GF-D8 (cell line): ENCODE data around the gene HIBCH.
"Not testable (repeated sequence)": the region's sequence is repeated elsewhere in the genome, so short reads cannot be mapped to it uniquely, and the experiment has no call there.

Experiments used
- DNase-seq: peaks from one replicate; lab custom pipeline; 2025; lab: John Stamatoyannopoulos, UW

HIBCH gene

DNA sequence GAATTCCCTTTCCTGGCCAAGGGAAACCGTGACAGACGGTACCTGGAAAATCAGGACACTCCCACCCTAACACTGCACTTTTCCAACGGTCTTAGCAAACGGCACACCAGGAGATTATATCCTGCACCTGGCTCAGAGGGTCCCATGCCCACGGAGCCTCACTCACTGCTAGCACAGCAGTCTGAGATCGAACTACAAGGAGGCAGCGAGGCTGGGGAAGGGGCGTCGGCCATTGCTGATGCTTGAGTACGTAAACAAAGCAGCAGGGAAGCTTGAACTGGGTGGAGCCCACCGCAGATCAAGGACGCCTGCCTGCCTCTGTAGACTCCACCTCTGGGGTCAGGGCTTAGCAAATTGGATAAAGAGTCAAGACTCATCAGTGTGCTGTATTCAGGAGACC, 95.6 kb downstream of the HIBCH start:
- not testable (repeated sequence) for DNase-seq

DNA sequence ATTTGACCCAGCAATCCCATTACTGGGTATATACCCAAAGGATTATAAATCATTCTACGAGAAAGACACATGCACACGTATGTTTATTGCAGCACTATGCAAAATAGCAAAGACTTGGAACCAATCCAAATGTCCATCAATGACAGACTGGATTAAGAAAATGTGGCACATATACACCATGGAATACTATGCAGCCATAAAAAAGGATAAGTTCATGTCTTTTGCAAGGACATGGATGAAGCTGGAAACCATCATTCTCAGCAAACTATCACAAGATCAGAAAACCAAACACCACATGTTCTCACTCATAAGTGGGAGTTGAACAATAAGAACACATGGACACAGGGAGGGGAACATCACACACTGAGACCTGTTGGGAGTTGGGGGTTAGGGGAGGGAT, 96.9 kb downstream of the HIBCH start:
- DNase-seq: not testable (repeated sequence)

DNA sequence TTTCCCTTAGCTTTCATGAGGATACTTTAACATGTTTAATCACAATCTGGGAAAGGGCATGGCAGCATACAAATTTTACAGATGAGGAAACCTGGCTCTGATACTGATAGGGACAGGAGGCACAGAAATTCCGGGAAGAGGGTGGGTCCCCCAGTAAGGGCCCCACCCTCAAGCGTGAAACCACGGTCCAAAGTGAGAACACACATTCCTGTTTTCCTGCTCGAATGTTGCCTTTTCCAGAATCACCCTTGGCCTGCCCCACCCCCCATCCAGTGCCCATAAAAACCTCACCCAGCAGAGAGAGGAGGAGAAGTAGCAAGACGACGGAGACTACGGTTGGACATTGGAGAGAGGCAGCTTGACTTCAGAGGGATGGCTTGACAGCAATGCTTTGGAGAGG, 98.2 kb downstream of the HIBCH start:
- no peak for DNase-seq

DNA sequence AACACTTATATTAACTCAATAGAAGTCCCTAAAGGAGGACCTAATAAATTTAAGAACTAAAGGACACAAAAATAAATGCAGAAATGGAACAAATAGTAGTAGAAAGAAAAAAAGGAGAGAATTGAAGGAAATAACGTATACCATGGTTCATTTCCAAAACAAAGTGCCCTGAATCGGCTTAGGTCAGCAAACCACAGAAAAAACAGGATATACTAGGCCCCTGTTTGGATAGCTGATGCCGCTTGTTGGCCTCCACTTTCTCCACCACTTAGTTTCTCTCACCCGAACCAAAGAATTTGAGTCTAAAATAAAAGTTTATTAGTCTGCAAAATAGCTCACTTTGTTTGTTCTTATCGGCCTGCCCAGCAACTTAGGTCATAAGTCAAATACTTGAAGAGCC, 100.4 kb downstream of the HIBCH start:
- no peak for DNase-seq

DNA sequence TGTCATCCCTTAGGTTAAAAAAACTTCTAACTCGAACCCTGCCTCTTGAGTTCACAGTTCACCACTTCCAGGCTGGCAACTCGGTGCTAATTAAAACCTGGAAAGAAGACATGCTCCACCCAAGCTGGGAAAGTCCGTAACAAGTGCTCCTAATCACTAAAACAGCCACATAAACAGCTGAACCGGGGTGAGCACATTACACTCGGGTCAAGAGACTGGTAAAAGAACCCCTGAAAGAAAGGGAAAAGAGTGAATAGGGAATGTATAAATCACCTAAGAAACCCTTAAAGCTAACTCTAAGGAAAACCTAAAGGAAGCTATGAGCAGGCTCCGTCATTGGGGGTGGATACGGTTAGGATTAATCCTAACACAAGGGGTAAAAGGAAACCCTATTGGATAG, 102.0 kb downstream of the HIBCH start:
- no peak for DNase-seq

DNA sequence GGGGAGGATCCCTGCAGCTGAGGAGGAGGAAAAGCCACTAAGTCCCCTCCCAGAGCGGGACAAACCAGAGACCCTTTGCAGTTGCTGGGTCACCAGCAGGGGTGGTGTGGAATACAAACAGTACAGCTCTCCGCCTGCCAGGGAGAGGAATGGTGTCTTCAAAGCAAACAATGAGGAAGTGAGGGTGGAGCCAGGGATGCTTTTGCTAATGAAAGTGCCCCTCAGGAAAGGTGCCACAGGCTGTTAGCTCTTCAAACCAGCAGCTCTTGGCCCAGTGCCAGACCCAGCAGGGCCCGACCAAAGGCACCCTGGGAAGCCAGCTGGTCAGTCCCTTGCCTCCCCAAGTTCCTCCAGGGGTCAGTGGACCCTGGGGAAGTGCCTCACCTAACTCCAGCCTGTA, 102.8 kb downstream of the HIBCH start:
- no peak for DNase-seq

DNA sequence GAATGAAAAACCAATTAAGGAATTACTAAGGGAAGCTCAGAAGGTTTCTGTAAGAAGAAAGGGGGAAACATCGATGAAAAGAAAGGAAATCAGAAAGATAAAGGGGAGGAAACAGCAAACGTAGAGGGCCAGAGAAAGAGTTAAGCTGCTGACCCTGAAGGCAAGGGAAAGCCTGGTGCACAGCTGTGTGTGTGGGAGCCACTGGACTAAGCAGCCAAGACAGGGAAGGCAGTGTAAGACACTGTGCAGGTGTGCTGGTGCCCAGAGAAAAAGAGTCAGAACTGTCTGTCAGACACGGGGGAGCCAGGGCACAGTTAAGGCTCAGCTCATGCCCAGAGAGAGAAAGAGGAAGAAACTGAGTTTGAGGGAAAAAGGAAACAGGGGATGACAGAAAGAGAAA, 104.0 kb downstream of the HIBCH start:
- DNase-seq: no peak

DNA sequence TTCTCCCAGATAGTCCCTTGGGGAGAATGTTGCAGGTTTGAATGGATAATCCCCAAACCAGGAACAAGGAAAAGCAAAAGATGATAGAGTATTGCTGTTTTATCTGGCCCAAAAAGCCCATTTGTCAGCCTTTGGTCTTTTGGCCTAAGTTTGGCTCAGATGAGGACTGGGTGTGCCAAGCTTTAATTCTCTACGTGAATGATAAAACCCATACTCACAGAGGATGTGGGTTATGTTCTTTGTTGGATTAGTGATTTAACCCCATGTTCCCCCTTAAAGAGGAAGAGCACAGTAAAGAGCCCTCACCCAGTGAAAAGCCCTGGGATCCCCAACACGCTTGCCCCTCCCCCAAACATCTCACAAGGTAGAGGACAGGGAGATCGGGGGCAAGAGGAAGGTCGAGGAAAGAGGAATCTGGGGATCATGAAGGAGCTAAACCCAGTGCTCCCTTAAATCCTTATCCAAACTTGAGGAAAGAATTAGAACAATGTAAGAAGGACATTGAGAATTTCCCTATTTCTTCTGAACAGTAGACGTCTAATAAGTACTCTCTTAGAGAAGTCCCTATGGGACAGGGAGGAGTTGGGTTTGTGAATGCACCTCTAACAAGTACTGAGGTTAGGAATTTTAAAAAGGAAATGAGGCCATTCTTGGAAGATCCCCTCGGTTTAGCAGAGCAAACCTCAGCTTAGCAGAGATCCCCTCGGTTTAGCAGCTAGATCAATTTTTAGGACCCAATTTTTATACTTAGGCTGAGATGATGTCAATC, 105.0 kb downstream of the HIBCH start:
- no peak for DNase-seq

DNA sequence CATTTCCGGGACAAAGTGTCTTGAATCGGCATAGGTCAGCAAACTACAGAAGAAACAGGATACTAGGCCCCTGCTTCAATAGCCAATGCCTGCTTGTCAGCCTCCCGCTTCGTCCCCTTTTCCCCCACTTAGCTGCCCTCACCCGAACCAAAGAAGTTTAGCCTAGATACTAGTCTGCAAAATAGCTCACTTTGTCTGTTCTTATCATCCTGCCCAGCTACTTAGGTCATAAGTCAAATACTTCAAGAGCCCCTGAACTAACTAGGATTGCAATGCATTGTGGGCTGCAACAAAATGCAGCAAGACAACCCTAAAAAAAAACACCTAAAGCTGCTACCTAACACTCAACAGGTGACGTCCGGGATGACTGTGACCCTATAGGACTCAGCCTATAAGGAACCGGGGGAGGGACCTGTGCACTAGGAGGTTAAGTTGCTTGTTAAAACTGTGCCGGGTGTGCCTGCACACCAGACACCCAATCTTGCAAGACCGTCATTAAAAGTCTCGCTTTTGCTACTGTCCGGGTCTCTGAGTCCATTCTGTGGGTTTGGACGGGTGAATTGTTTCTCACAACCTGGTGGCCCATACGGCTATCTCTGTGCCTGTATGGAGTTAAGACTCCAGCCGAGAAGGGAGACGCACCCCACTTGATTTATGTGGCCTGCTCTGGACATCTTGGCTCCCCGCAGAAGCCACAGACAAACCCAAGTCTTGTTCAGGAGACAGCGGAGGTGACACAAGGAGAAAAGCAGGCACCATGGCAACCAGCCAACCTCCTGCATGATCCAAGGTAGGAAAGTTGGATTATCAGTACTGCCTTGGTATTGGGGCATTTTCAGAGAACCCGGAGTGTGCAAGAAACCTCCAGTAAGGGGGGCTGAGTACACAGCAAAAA, 105.9 kb downstream of the HIBCH start:
- no peak for DNase-seq

DNA sequence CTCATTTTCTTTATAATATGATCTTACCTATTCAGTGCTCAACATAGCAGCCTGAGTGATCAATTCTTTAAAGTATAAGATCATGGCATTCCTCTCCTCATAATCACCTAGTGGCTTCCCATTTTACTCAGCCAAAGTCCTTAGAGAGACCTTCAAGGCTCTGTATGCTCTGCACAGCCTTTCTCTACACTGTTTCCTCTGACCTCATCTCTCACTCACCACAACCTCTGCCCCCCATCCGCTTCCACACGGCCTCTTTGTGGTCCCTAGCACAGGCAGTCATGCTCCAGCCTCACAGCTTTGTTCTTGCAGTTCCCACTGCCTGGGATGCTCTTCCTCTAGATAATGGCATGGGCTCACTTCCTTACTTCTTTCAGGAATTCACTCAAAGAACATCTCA, 109.2 kb downstream of the HIBCH start:
- no peak for DNase-seq

DNA sequence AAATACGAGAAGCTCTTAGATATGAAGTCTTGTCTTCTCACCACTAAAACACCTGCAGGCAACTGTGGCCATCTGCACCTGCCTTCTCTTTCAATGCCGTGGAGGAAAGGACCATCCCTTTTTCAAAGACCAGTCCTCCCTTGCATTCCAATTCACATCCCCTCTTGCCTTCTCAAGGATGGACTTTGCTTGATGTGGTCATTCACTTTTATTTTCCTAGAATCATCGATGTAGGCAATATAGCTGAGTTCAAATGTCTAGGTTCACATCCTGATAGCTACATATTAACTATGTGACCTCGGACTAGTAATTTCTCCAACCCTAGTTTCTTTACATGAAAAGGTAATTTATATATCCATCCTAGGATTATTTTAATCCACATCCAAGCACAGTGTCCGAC, 110.1 kb downstream of the HIBCH start:
- no peak for DNase-seq

DNA sequence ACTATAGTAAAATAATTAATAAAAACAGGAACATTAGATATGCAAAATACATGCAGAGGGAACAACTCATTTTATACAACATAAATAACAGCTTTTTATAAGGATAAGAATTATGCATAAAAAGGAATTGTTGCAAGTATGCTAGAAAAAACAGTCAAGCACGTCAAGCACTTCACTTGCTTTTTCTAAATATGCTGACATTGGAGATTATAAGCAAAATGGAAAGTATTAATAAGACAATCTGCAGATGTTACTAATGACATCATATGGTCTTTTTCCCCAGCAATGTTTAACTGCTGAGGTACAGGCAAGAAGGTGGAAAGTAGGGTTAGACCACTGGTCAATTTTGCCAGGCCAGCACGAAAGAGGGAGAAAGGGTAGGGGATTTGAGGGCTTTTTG, 111.7 kb downstream of the HIBCH start:
- no peak for DNase-seq

DNA sequence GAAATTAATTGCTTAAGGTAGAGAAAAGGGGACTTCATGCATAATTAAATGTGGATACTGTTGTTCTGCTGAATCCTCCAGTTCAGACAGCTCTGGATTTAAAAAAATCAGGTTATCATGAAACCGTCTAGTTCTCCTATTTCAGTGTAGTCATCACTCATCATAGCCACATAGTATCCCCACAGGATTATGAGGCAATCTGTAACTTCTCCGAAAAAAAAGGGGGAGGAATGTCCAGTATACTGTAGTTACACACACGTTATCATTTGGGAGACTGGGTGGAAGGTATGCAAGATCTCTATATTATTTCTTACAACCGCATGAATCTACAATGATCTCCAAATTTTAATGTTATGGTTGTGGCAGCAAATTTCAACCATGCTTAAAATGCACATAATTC, 114.0 kb downstream of the HIBCH start:
- no peak for DNase-seq

DNA sequence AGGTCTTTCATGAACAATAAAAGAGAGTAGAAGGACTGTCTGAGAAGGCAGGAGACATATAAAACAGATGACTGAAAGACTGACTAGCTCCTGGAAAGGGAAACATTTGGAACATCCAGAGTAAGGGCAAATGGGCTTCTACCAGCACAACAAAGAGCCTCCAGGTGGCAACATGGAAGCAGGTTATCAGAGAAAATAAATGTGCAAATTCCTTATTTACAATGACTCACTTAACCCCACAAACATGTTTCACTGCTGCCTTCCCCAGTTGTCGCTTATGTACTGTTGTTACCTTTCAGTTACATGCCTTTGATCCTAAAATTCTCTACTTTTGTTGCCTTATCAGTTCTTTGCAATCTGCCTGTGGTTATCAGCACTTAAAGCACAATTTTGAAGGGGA, 117.0 kb downstream of the HIBCH start:
- DNase-seq: no peak

DNA sequence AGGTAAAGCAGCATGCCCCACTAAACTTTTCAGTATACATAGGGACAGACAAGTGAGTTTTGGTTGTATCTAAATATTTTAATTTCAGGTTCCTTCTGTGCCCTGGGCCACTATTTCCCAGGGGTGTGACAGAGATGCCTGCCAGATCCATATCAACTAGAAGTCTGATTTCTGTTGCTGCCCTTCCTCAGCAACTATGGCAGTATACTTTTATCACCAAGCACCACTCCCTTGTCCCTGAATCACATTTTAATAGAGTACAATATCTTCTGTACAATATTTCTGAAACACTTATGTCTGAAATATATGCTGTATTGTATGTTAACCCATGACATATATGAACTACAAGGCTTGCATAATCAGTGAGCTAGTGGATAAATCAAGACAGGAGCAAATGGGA, 117.6 kb downstream of the HIBCH start:
- no peak for DNase-seq

DNA sequence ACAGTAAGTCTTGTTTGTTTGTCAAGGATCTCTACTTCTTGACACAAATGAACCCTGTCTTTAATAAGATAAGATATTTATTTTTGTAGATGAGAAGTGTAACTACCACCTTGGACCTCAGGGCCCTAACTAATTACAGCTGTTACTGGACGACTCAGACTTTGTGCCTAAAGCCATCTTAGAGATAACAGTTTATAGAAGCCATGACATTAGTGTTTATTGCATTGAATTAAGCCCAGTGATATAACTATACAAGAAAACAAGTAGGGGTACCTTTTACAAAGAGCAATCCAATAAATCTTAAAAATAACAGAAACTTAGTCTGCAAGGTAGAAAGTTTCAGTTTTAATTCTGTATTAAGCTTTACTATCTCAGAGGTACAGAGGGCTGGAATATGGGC, 119.0 kb downstream of the HIBCH start:
- DNase-seq: no peak

DNA sequence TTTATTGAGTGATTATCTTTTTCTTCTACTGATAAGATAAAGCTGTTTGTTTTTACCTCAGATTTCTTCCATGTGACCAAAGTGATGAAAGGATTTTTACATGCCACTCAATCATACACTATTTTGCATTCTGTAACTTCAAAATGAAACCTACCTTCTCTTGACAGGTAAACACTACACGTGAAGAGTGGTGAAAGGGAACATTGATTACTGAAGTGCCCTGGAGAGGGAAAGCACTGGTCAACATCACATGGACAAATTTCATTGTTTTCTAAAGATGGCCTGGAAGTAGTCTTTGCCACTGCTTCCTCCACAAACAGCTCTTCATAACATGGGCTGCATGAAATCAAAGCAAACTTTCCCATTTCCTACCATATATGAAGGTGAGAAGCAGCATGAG, 120.1 kb downstream of the HIBCH start:
- DNase-seq: no peak

DNA sequence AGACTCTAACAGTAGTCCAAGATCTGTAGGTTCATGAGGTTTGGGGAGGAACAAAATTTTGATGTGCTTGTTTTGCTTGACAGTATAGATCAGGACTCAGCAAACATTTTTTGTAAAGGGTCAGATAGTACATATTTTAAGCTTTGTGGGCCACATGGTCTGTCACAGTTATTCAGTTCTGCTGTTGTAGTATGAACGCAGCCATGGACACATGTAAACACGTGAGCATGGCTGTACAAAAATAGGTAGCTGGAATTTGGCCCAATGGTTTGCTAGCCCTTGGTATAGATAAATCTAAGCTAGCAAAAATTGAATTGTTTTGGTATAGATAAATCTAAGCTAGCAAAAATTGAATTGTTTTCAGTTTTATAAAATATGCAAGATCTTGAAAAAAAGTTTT, 120.5 kb downstream of the HIBCH start:
- no peak for DNase-seq

DNA sequence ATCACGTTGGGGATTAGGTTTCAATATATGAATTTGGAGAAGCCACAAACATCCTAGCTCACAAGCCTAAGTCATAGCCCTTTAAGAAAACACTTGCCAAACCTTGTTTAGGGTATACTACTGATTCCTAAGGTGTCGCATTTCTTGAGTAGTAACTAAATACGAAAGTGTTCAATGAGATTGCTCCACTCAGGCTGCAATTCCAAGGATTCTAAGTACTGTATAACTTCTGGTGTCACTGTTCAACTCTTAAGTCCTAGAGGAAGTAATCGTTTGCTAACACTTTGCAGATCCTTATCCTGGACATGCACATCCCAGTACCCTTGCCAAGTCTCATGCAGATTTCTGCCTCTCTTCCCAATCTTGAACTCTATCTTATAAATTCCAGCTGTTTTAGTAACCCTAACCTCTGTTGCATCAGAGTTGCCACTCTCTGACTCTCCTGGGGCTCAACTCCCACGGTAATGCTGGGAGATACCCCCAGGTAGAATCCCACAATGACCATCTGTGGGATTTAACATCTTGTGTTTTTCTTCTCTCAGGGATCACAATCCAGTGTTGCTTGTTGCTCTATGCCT, 122.4 kb downstream of the HIBCH start:
- DNase-seq: no peak

DNA sequence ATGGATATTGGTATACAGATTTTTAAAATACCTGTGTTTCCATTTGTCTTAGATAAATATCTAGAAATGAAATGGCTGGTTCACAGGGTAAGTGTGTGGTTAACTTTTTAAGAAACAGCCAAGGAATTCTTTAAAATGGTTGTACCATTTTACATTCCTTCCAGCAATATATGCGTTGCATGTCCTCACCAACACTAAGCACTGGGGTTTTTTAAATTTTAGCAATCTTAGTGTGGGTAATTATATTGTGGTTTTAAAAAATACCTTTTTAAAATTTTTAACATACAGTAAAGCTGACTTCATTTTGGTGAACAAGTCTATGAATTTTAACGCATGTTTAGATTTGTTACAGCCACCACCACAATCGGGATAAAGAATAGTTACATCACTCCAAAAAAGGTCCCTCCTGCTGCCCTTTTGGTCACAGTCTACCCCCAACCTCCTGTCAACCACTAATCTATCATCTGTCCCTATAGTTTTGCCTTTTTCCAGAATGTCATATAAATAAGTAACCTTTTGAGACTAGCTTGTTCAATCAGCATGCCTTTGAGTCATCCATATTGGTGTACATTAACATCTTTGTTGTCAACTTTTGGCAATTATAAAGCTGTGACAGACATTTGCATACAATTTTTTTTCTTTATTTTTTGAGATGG, 129.0 kb downstream of the HIBCH start:
- DNase-seq: no peak

DNA sequence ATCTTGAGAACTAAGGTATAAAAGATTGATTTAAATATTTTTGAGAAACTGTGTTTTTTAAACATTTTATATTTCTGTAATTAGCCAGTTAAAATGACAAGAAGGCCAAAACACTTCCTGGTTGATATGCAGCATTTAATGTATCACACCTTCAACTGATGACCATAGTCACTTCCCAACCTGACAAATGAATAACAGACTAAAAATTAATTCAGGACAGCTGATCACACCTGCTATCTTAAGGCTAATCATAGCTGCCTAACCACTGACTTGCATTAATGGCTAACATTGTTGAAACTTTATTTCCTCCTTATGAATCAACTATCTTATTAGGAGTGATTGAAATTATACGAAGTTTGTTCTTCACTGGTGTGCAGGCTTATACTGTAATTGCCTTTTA, 131.3 kb downstream of the HIBCH start:
- DNase-seq: no peak

DNA sequence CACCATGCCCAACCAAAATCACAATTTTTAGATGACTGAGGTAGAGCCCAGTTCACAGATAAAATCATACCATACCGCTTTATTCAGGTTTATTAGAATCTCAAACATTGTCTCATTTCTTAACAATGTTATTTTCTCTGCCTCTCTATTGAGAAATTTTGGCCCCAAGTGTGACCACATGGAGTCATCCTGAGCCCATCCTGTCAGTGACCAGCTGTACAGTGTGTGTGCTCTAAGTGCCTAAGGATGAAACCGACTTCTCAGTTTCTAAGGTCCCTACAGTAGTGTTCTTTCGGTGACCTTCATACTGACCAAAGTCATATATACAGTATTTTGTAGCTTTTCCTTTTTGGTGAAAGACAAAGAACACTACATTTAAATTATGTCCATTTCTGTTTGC, 133.4 kb downstream of the HIBCH start:
- no peak for DNase-seq

DNA sequence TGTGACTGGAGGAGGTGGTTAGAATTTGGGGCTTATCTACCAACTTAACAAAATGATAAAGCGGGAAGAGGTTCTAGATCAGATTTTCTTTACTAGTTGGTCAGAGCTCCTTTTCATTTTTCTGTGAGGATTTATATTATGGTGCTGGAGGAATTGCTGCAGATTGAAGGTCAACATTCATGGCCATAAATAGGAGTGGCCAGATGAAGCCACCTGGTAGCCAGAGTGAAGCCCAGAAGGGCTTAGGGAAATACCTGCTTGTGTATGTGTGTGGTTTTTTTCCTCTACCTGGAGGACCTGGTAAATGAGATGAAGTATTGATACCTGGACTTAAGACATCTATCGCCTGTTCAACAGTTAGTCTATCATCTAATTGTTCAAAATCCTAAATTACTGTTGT, 134.2 kb downstream of the HIBCH start:
- DNase-seq: no peak
